Stimulated activated CD4-positive, alpha-beta T cell treated with anti-CD3 and anti-CD28 coated beads, Interleukin-12 subunit alpha, Interleukin-12 subunit beta, amount 100 ng/mL, for 48 hours (primary cell): ENCODE results near the gene PITPNM3.
"Not testable (repeated sequence)": the region's sequence is repeated elsewhere in the genome, so short reads cannot be mapped to it uniquely, and the experiment has no call there.

ENCODE experiments used
- DNase-seq, 3 donors: peaks; one replicate each; pipeline ENCODE4 v3.0.0-alpha.2; 2020; ENCODE audit warnings: low read depth in 2 of 3, low spot score in 1 of 3

The PITPNM3 gene

DNA sequence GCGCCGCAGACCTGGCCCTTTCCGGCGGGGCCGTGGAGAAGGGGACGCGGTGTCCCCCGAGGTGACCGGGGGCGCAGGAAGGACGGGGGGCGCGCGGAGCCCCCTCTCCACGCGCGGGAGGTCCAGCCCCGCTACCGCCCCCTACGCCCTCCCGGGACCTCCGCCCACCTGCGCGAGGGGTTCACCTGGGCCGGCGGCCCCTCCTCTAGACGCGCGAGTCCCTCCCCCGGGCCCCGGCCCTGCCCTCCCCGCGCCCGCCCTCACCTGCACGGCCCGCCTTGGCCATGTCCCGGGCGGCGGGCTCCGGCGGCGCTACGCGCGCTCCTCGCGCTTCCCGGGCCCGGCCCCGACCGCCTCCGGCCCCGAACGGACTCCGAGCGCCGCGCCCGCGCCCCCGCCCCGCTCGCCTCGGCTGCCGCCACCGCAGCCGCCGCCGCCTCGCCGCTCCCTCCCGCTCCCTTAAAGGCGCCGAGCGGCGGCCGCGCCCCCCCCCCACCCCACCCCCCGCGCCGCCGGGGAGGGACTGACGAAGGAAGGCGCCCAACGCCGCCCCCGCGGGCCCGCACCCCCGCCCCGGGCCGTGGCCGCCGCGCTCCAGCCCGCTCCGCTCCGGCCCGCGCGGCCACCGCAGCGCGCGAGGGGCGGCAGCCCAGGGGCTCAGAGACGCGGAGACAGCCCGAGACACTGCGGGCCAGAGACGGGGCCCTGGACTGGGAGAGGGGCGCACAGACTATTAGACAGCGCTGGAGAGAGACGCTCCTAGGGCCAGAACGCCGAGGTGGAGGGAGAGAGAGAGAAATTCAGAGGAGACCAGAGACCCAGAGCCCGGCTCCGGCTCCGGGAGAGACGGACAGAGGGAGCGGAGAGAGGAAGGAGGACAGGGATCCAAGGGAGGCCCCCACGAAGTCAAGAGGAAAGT is at the start of gene PITPNM3:
TSS of gene PITPNM3 (minus strand) at position 435 of the 919 bp plus-strand sequence. CDS start at position 286, 149 bp downstream.
- no peak for DNase-seq

DNA sequence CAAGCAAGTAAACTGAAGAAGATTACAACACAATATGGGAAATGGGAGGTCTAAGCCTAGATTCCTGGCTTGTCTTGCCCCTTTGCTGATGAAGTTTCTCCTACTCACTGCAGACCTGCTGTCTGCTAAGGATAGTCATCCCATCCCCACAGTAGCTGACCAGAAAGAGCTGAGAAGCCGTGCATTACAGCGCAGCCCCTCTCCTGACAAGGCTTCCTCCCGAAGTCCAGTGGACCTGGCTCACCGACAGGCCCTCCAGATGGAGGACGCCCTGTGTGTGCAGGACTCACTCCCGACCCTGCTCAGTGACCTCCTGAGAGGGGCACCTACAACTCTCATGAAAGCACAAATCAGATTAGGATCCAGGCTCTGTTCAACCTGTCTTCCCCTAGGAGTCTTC is 48.8 kb upstream of the PITPNM3 start:
- DNase-seq: no peak

DNA sequence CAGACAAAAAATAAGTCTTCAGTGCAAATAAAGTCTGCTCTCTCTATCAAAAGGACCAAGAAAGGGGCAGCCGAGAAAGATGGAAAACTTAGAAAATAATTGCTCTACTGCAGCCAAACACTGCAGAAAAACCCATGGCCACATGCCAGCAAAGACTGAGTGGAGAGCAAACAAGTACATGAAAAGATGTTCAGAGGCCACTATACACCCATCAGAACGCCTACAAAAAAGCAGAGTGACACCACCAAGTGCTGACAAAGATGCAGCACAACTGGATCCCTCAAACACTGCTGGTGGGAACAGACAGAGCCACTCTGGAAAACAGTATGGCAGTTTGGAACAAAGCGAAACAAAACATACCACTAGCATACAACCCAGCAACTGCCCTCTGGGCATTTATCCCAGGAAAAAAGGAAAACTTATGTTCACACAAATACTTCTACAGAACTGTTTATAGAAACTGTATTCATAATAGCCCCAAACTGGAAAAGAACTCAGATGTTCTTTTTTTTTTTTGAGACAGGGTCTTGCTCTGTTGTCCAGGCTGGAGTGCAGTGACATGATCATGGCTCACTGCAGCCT is 47.5 kb upstream of the PITPNM3 start:
- DNase-seq: no peak

DNA sequence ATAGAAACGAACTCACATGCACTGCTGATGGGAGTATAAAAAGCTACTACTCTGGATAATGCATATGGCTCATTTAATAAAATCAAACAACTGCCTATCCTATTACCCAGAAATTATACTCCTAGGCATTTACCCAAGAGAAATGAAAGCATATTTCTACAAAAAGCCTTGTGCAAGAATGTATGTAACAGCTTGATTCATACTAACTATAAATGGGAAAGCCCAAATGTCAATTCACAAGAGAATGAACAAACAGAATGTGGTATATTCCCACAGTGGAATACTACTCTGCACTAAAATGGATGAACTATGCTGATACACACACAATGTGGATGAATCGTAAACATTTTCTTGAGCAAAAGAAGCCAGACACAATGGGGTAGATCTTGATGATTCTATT is 45.8 kb upstream of the PITPNM3 start:
- DNase-seq: no peak

DNA sequence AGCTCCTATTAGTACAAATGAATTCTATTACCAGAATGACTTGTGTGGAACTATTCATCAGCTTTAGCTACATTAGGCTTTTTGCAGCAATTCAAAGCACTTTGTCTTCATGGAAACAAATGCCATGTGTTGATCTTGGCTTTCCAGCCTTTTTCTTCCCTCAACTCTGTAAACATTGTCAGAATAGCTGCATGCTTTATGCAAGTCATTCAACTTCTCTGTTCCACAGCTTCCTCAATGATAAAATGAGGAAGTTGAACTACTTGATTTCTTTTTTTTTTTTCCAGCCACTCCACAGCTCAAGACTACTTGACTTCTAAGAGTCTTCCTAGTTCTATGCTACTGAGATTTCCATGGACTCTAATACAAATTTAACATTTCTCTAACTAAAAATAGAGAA is 43.0 kb upstream of the PITPNM3 start:
- no peak for DNase-seq

DNA sequence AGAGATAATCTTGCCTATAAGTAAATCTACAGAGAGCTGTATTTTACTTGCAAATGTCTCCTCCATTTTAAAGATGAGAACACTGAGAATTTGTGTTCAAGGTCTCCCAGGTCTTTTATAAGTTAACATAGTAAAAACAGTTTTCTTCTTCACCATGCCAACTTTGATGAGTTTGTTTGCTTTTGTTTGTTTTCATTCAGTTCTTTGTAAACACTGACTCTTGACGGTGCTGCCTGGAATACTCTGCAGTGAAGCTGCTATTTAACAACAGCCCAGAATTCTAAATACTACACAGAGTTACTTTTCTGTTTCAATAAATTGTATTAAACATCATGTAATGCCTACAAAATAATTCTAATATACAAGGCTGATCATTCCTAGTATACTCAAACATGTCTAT is 41.4 kb upstream of the PITPNM3 start:
- DNase-seq: no peak

DNA sequence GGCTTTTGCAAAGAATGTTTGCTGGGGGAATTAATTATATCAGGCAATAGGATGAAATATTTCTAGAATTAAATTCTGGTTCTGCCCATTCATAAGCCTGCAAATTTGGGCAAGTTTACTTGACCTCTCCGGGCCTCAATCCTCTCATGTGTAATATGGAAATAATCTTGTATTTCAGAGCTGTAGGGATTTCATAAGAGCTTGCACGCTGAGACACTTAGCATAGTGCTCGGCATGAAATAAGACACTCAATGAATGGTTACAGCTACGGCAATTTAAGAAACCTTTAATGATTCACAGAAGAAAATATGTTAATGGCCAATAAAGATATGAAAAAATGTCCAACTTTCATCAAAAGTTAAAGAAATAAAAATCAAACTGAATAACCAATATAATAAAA is 40.6 kb upstream of the PITPNM3 start:
- DNase-seq: no peak

DNA sequence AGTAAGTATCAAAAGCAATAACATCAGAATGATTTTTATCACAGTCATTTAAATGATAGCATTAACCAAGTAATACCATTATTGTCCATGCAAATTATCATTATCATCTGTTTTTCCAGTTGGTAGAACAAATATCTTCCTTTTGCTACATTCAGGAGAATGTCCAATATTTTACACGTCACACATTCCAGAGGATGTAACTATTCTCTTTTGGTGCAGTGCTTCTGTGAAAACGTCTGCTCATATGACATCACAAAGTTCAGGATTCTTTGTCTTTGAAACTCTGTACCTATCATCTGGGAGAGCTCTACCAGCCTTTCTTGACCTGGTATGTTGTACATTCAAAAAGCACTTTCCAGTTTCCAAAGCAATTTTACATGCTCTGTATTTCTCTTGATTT is 40.2 kb upstream of the PITPNM3 start:
- DNase-seq: no peak

DNA sequence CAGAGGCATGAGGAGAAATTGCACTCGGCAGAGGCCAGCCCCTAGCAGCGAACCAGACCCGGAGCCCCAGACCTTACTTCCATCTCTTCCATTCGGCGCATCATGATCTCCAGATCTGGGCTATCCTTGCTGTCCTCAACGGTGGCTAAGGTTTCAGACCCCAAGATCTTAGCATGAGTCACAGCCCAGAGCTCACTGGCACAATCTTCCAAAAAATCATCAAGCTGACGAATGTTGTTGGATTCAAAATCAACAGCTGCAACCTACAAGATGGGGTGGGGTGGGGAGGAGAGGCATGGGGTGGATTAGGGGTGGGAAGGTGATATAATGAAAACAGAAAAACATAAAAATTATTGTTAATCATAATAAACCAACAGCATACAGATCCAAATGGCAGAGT is 39.7 kb upstream of the PITPNM3 start:
- no peak for DNase-seq

DNA sequence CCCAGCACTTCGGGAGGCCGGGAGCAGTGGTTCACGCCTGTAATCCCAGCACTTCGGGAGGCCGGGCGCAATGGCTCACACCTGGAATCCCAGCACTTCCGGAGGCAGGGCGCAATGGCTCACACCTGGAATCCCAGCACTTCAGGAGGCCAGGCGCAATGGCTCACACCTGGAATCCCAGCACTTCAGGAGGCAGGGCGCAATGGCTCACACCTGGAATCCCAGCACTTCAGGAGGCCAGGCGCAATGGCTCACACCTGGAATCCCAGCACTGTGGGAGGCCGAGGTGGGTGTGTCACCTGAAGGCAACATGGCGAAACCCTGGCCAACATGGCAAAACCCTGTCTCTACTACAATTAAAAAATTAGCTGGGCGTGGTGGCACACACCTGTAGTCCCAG is 37.0 kb upstream of the PITPNM3 start:
- DNase-seq: not testable (repeated sequence)

DNA sequence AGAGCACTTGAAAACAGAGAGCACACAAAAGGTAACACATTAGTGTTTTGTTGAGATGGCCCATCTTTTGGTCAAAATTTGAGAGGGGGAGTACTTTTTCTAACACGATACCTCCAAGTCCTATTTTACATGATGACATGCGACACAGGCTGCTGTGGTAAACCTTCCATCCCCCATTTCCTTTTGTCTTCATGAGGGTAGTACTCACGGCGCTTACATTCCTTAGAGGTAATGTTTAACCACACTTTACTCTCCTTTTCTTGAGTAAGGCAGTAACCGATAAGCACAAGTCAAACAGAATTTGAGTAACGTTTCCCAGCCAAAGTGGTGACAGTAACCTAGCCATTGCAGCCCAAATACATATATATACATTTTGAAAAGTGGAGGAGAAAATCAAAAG is 35.8 kb upstream of the PITPNM3 start:
- no peak for DNase-seq

DNA sequence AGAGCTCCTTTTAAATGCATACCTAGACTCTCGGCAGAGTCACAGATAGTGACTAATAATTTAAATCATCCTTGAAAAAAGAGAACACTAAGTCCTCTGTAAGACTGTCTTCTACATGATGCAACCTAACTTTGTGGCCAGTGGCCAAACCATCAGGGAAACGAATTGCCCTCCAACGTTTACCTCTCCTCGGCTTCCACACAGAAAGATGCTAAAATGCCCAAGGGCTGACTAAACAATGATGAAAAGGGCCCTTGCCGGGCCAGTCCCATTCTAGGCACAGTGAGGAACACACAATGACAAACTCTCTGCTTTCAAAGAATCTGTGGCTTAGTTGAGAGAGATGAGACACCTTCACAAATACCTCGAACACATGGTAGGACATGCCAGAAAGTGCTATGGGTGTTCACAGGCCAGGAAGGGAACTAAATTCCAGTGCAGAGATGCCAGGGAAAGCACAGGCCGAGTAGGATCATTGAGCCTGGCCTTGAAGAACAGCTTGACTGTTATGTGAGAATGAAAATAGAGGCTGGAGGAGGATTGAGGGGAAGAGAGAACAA is 35.3 kb upstream of the PITPNM3 start:
- no peak for DNase-seq

DNA sequence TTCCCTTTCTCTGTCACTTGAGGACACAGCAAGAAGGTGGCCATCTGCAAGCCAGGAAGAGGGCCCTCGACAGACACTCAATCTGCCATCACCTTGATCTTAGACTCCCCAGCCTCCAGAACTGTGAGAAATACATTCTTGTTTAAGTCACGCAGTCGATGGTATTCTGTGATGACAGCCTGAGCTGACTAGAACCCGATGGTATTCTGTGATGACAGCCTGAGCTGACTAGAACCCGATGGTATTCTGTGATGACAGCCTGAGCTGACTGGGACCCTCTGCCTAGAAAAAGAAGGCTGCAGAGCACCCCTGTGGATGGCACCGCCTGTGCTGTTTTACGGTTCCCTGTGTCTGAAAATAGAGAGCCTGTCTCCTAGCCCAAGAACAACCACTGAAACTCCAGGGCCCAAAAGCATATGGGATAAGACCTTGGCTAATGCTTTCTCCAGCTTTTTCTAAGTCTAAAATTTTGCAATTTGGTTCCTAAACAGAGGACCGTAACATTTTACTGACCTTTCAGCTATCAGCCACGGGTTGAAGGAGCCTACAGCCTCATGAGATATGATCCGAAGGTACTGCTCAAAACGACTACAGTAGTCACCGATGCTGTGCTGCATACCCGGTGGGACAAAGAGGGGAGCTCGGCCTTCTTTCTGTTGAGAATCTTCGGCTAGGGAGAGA is 33.1 kb upstream of the PITPNM3 start:
- DNase-seq: no peak

DNA sequence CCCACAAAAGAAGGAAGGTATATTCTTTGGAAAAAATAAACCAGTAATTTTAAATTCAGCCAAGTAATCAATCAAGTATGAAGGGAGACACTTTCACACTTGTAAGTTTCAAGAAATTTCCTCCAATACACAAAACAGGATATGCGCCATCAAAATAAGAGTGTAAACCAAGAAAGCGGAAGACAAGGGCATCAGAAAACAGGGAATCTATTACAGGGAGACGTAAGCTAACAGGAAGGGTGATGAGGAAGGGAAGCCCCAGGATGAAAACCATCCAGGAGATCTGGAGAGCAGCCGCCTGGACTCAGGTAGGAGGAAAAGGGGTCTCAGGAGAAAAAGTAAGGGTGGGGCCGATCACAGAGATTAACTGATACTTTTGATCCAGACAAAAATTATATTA is 31.8 kb upstream of the PITPNM3 start:
- no peak for DNase-seq

DNA sequence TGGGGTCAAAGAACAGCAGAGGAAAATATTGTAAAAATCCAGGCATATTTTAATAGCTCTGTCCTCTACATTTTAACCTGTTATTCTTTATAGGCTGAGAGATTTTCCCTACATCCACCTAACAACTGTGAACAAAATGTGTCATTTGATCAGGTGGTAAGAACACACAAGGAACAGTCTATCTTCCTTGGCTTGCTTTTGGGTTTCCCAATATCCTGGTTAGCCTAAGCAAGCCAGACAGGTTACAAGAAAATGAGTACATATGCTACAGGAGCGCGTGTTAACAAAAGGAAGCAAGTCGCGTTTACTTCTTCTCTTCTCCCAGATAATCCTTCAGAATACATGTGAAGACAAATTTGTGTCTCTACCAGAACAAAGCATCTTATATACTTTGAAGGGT is 31.0 kb upstream of the PITPNM3 start:
- no peak for DNase-seq

DNA sequence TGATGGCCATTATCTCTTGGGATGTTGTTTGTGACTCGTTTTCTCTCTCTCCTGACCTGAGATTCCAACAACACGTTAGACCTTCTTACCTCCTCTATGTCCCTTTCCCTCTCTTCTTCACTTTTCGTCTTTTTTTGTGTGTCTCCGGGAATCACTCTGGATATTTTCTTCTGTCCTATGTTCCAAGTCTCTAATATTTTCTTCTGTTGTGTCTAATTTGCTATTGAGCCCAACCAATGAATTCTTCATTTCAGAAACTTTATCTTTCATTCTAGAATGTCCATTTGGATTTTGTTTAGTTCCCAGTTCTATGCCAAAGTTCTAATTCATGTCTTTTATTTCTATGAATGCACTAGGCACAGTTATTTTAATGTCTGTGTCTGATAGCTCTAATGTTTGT is 27.1 kb upstream of the PITPNM3 start:
- DNase-seq: no peak

DNA sequence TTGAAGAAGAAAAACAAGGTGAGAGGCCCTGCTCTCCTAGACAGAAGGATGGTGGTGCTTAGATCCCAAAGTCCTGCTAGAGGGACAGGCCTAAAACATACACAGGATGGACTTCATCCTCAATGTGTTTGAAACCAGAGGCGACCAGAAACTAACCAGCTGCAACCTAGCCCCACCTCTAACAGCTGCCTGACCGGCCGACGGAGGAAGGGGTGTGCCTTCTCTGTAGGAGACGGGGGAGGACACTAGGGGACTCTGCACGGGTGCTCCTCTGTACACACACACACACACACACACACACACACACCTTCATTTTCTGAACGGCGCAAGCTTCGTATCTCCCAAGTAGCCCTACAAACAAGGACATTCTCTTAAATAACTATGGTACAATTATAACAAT is 24.3 kb upstream of the PITPNM3 start:
- DNase-seq: no peak

DNA sequence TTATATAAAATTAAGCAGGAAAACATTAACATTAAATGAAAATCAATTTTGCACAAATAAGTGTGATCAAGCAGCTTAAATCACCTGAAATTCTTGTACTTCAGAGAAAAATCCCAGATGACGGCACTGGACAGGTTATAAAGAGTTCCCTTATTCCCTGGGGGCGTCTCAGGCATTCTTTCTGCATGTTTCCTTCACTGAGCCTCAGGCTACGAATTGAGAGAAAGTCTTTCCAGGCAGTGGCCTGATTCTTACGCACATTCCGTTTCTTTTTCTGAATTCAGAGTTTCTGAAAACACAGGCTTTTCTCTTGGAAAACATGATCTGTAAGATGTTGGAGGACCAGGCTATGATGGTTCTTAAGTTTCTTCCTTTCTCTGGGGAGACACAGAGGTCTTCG is 22.1 kb upstream of the PITPNM3 start:
- no peak for DNase-seq

DNA sequence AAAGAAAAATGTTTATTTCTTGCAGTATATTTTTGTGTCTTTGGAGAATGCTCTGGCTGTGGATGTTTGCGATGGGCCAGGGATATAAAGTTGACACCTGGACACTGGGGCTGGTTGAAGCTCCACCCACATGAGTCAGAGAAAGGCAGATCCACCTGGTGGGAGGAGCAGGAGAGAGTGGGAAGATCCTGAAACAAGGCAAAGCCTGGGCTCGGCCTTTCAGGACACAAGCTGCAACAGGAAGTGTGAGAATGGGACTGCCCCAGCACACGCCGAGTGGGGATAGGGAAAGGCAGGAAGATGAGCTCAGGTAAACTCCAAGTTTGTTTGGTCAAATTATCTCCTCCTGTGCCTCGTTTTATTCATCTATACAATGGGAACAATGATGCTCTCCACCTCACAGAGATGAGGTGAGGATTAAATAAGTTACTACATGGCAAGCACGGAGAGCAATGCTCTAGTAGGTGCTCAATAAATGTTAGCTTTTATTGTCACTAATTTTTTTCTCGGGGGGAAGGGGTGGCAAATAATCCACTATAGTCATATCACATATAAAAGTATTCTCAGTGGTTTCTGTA is 21.4 kb upstream of the PITPNM3 start:
- no peak for DNase-seq

DNA sequence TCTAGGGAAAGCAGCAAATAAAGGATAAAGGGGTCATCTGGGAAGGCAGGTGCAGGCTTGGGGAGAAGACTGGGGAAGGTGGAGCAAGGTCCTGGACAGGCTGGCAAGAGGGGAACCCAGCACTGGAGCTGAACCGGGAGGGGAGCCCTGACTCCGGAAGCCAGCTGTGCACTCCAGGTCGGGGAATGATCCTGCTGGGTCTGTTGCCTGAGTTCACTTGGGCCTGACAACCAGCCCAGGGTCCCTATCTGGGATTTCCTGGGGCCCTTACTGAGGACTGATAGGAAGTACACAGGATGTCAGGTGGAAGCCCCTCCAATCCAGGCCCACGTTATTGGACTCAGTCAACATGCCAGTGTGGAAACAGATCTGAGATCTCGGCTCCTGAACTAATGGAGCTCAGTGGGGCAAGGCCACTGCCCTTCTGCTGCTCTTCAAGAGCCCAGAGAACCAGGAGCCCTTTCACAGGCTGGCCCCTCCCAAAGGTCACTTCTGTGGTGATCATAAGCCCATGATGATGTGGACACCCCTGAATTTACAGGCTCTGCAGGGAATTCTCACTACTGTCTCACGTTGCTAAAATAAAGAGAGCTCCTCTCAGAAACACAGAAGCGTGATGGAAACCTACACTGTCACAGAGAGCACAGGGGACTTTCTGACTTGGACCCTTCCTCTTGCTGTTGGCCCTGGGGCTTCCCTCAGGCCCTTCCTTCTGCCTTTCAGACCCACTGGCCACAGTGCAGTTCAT is 19.9 kb upstream of the PITPNM3 start:
- no peak for DNase-seq

DNA sequence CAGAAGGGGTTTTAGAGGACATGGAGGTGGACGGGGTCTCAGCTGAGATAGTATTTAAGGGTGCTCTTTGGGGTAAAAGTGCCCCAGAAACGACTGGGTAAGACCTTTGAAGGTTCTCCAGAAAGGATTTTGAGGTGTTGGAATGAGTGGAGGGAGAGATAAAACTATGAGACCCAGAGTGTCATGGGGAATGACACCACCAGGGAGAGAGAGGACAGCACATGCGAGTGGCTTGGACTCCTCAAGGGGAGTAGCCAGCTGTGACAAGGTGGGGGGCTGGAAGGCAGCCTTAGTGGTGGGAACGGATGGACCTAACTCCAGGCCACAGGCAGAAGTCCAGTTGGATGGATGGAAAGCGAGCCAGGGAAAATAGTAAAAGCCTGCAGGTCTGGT is 19.2 kb upstream of the PITPNM3 start:
- DNase-seq: no peak
